Esophagus squamous epithelium (tissue), 4 donors: Measurements from ENCODE around the gene SMIM41.

ENCODE experiments used
- POLR2A ChIP-seq, 4 donors: fragments of 450-650 bp; IDR thresholded peaks; one replicate each; pipeline ENCODE4 v1.6.1; 2017; ENCODE audit warnings: antibody characterized with exemption in 4 of 4, mild to moderate bottlenecking in 4 of 4, moderate library complexity in 3 of 4
- TF ChIP-seq, protein P1 (sequence below), 6 experiments: fragments of 450-650 bp in 4 of 6; fragments of 200-600 bp in 2 of 6; sonication (generic) in 2 of 6; IDR thresholded peaks; one replicate each; pipeline ENCODE4 v1.5.1; 2016 to 2019; ENCODE audit warnings: antibody characterized with exemption in 6 of 6, mild to moderate bottlenecking in 4 of 6, moderate library complexity in 4 of 6

DNA sequence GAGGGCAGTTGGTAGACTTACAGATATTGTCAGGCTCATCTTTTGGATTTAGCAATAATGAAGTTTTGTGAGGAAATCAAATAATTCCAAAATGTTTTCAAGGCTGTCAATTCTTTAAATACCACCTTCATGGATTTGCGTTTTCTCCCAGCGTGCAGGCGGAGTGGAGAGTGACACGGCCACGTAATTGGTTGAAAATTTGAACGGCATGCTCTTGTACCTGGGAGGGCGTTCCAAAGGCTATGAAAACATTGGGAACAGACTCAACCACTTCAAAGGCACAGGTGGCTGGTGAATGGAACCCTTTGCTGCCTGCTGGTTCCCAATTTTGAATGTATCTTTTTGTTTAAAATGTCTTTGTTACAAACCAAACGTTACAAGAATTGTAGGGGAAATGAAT is 12.4 kb downstream of the SMIM41 start:
- TF ChIP-seq POLR2A (IDR thresholded peaks at IDR 0.05), result no peak
- TF ChIP-seq, protein P1, sequence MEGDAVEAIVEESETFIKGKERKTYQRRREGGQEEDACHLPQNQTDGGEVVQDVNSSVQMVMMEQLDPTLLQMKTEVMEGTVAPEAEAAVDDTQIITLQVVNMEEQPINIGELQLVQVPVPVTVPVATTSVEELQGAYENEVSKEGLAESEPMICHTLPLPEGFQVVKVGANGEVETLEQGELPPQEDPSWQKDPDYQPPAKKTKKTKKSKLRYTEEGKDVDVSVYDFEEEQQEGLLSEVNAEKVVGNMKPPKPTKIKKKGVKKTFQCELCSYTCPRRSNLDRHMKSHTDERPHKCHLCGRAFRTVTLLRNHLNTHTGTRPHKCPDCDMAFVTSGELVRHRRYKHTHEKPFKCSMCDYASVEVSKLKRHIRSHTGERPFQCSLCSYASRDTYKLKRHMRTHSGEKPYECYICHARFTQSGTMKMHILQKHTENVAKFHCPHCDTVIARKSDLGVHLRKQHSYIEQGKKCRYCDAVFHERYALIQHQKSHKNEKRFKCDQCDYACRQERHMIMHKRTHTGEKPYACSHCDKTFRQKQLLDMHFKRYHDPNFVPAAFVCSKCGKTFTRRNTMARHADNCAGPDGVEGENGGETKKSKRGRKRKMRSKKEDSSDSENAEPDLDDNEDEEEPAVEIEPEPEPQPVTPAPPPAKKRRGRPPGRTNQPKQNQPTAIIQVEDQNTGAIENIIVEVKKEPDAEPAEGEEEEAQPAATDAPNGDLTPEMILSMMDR (IDR thresholded peaks at IDR 0.05), result no peak
